Measurements from ENCODE around the gene FBXL15.
"Not testable (repeated sequence)": the region's sequence is repeated elsewhere in the genome, so short reads cannot be mapped to it uniquely, and the experiment has no call there.

The FBXL15 gene

GRCh38 chr10:102431452-102432124 lies 11.0 kb downstream of the FBXL15 start:
- DNase-seq, result no peak

- peak; percentile 70 for DNase-seq
These were observed 11.7 kb downstream of the FBXL15 start, which contains the start of gene CUEDC2 for GRCh38 chr10:102432162-102432950. Gene CUEDC2, minus strand, starts transcription at chr10:102432574. Its CDS starts 7,386 bp downstream, at chr10:102425188.

DNA sequence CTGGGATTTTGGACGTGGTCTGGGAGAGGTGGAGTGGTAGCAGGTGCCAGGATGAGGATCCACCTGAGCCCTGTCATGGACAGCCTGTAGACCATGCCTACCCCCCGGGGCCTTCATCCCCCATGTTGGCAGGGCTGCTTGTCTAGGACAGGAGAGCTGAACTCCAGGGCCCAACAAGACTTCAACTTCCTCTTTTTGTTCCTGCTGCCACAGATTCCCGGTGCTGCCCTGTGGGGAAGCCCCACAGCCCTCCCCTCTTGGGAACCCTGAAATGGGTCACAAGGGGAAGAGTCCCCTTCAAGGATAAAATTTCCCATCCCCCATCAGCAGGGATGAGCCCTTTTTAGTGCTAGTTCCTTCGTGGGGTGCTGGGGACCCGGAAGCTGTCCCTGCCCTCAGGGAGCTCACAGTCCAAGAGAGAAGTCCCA lies 13.0 kb downstream of the FBXL15 start:
- DNase-seq, result no peak

DNA sequence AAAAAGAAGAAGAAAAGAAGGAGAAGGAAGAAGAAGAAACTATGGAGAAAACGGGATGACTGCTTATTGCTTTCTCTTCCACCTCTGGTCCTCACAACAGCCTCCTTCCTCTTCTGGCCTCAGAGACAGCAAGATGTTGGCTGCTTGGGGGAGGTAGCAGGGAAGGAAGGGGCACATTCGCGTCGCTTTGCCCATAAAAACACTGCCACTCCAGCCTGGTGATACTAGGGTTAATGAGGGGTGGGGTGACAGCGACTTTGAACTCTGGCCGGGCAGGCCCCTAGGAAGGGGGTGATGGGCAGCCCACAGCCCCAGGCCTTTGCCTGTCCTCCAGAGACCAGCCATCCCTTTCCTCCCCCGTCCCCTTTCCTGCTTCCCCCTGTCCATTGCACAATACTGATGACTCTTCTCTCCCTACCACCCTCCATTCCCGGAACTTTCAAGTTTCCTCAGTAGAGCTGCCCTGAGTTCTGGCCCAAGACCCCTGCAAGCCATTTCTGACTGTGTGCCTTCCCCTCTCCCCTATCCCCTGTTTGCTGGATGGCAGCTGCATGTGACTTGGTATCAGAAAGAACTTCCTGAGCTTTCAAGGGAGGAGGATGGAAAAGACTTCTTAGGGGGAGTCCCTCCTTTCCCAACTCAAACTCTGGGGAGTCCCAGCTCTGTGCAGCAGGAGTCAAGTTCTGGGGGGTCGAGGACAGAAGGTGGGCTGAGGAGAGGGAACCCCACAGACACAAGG lies 13.9 kb downstream of the FBXL15 start:
- DNase-seq, result no peak

- no peak for DNase-seq
These were observed 14.5 kb downstream of the FBXL15 start for GRCh38 chr10:102435133-102435497.

- no peak for DNase-seq
These were observed 15.0 kb downstream of the FBXL15 start for GRCh38 chr10:102435529-102436233.

DNA sequence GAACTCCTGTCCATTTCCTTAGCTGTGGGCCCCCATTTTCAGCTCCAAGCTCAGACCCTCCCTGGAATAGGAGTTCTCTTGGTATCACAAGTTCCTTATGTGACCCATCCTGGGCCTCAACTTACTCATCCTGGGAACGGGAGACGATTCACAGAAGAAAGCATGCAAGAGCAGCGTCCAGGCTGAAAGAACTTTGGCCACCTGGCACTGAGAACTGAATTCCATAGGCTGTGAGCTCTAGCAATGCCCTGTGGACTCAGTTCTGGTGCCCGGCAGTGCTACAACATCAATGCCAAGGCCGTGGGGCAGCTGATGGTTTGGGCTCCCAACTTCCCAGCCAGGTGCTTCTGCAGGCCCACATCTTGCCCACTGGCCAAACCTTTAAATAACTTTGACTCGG lies 15.7 kb downstream of the FBXL15 start:
- no peak for DNase-seq

DNA sequence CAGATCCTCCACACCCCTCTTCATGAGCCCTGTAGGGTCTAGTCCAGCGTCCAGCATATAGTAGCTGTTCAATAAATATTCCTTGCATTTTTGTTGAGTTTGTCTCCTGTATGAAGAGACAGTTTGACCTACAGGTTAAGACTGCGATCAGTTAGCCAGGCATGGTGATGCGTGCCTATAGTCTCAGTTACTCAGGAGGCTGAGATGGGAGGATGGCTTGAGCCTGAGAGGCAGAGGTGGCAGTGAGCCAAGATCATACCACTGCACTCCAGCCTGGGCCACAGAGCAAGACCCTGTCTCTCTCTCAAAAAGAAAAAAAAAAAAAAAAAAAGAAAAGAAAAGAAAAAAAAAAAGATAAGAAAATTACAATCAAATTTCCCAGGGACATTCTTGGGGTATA lies 16.9 kb downstream of the FBXL15 start:
- no peak for DNase-seq

- no peak for DNase-seq
These were observed 17.7 kb downstream of the FBXL15 start for GRCh38 chr10:102438374-102438773.

GRCh38 chr10:102444851-102445250 lies 24.2 kb downstream of the FBXL15 start:
- DNase-seq, result no peak

GRCh38 chr10:102449321-102450123 lies 28.9 kb downstream of the FBXL15 start:
- peak; percentile 76 for DNase-seq

DNA sequence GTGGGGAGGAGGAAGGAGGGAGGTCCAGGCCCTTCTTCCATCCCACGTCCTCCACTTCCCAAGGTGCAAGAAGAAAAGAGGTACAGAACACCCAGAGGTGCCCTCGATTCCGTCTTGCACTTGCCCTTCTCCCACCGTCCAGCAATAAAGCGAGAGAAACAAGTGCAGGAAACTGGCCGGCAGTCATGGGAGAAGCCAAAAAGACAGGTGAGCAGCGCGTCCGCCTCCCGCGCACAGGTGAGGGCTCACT lies 29.4 kb downstream of the FBXL15 start:
- no peak for DNase-seq

- peak; percentile 67 for DNase-seq
These were observed 29.9 kb downstream of the FBXL15 start for GRCh38 chr10:102450374-102451104.

- DNase-seq, result no peak
These were observed 30.7 kb downstream of the FBXL15 start, which contains the start of gene C10orf95 for GRCh38 chr10:102451105-102451969. Gene C10orf95, minus strand, starts transcription at chr10:102451543. Its CDS starts 450 bp downstream, at chr10:102451093.

DNA sequence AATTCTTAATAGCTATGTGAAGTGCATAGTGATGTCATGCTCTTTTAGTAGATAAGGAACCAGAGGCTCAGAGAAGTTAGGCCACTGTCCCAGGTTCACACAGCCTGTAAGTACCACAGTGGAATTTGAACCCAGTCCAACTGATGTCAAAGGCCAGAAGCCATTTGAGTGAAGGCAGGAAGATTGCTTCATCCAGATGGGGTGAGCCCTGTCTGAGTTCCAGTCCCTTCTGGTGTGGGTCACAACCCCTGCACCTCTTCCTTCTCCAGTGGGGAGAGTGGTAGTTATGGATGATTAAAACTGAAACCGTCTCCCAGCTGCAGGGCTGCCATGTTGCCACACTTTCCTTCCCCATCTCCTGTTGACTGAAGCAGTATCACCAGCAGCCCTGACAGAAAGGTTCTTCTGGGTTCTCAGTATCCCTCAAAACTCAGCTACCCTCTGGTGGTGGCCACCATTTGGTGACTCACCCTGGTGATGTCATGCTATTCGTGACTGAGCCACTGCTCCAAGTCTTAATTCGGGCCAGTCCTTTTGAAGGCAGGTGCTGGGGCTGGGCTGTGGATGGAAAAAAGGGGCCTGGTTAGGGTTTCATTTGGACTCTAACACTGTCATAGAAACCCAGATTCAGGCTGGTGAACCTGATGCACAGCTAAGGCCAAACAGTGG lies 32.2 kb downstream of the FBXL15 start:
- DNase-seq, result no peak

- no peak for DNase-seq
These were observed 32.9 kb downstream of the FBXL15 start for GRCh38 chr10:102453502-102453901.

DNA sequence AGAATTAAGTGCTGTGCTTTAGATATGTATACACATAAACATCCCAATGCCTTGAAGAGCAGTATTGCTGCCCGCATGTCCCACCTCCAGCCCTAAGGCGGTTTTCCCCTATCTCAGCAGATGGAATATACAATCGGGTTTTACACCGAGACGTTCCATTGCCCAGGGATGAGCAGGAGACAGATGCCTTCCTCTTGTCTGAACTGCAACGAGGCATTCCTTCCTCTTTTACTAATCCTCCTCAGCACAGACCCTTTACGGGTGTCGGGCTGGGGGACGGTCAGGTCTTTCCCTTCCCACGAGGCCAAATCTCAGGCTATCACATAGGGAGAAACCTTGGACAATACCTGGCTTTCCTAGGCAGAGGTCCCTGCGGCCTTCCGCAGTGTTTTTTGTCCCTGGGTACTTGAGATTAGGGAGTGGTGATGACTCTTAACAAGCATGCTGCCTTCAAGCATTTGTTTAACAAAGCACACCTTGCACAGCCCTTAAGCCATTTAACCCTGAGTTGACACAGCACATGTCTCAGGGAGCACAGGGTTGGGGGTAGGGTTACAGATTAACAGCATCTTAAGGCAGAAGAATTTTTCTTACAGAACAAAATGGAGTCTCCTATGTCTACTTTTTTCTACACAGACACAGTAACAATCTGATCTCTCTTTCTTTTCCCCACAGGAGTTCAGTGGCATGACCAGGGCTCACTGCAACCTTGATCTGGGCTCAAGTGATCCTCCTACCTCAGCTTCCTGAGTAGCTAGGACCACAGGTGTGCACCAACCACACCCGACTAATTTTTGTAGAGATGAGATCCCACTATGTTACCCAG lies 34.2 kb downstream of the FBXL15 start:
- DNase-seq, result not testable (repeated sequence)

DNA sequence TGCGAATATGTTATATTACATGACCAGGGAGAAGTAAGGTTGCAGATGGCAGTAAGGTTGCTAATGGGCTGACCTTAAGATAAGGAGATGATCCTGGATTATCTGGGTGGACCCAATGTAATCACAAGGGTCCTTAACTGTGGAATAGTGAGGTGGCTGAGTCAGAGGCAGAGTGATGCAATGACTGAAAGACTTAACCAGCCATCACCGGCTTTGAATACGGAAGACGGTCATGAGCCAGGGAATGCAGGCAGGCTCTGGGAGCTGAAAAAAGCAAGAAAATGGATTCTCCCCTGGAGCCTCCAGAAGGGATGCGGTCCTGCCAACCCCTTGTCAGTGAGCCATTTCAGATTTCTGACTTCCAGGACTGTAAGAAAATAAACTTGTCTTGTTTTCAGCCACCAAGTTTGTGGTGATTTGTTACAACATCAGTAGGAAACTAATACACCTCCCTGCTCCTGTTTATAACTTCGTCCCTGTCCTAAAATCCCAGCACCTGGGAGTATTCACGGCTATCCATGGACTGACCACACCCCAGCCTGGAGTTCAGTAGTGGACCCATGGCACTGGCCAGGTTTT lies 35.3 kb downstream of the FBXL15 start:
- no peak for DNase-seq
